ENCODE results near the gene BRSK2. TPM values are rescaled to one million over a fixed set of nuclear protein-coding genes. Genes with fewer than 3 reads are reported as not detected.
"Not testable (repeated sequence)": the region's sequence is repeated elsewhere in the genome, so short reads cannot be mapped to it uniquely, and the experiment has no call there.

Gene BRSK2
- total RNA-seq, 1 donor: 4.0 TPM

DNA sequence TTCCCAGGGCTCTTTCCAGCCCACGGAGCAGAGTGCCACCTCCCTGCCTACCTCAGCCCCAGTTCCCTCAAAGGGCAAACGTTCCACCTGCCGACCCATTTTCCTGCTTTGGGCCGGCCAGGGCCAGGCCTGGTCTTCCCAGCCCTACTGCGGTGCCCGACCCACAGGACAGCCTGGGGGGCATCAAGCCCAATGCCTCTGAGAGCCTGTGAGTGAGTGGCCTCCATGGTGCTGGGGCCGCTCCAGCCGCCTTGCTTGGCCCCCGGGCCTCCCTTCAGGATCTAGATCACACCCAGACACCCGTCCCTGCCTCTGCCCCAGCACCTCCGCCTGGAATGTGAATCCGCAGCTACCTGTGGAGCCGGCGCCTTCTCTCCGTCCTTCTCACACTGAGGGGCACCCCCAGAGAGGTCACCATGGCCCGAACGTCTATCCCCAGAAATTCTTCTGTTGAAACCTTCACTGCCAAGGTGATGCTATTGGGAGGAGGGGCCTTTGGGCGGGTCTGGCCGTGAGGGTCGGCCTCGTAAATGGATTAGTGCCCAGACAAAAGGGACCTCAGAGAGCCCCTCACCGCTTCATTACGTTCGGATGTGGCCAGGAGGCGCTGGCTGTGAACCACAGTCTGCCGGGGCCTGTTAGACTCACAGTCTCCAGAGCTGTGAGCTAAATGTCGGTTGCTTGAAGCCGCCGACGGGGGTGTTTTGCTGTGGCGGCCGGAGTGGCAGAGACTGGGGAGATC lies 36.2 kb upstream of the BRSK2 start:
- no peak for DNase-seq (ENCODE audit: low read depth in 2 of 3, low spot score in 2 of 3)

GRCh38 chr11:1354125-1354938 lies 35.4 kb upstream of the BRSK2 start:
- DNase-seq (ENCODE audit: low read depth in 2 of 3, low spot score in 2 of 3): no peak

DNA sequence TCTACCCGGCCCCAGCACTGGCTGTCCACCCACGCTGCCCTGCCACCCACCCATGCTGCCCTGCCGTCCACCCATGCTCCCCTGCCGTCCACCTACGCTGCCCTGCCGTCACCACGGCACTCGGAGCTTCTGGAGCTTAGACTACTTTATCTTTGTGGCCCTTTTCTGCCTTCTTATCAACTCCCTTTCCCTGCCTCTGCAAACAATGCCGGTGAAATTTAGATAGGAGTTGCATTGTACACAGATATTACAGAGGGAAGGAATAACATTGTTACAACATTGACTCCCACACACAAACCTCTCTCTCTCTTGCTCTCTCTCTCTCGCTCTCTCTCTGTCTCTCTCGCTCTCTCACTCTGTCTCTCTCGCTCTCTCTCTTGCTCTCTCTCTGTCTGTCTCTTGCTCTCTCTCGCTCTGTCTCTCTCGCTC lies 33.7 kb upstream of the BRSK2 start:
- DNase-seq (ENCODE audit: low read depth in 2 of 3, low spot score in 2 of 3): no peak

GRCh38 chr11:1356478-1356960 lies 33.2 kb upstream of the BRSK2 start:
- DNase-seq (ENCODE audit: low read depth in 2 of 3, low spot score in 2 of 3): no peak

GRCh38 chr11:1358286-1358685 lies 31.4 kb upstream of the BRSK2 start:
- DNase-seq (ENCODE audit: low read depth in 2 of 3, low spot score in 2 of 3): no peak

- DNase-seq (ENCODE audit: low read depth in 2 of 3, low spot score in 2 of 3): not testable (repeated sequence)
Measured at GRCh38 chr11:1358931-1359330, 30.8 kb upstream of the BRSK2 start.

DNA sequence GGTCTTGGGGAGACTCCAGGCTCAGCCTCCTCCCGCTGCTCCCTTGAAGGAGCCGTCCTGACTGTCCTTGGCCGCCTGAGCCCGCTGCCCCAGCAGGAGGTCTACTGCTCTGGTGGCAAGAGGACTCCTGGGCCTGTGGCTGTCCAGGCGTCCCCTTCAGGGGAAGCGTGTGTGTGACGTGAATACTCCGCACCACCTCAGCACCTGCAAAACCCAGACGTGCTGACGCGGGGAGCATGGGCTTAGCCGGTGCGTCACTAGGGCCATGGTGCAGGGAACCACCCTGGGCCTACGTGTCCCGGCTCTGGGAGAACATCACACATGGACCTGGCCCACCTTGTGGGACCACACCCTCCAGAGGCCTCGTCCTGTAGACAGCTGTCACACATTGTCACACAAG lies 30.2 kb upstream of the BRSK2 start:
- no peak for DNase-seq (ENCODE audit: low read depth in 2 of 3, low spot score in 2 of 3)

- no peak for DNase-seq (ENCODE audit: low read depth in 2 of 3, low spot score in 2 of 3)
Measured at GRCh38 chr11:1360181-1360834, 29.4 kb upstream of the BRSK2 start.

DNA sequence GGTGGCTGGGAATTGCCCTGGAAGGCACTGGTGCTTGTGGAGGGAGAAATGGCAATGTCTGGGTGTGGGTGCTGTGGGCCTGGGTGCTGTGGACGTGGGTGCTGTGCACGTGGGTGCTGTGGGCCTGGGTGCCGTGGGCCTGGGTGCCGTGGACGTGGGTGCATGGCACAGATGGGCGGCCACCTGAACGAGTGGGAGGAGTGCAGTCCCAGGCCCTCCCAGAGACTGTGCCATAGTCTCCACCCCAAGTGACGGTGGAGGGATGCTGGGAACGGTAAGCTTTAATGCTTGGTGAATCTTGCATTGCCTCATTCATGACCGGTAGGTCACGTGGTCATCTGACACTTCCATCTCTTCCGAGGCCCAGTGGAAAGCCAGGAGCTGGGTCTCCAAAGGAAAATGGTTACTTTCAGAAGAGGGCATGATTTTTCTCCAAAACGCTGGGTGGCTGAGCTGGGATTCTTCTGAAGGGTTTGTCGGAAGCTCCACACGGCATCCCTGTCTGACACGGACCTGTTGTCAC lies 28.8 kb upstream of the BRSK2 start:
- no peak for DNase-seq (ENCODE audit: low read depth in 2 of 3, low spot score in 2 of 3)

GRCh38 chr11:1361882-1362281 lies 27.9 kb upstream of the BRSK2 start:
- DNase-seq (ENCODE audit: low read depth in 2 of 3, low spot score in 2 of 3): no peak

DNA sequence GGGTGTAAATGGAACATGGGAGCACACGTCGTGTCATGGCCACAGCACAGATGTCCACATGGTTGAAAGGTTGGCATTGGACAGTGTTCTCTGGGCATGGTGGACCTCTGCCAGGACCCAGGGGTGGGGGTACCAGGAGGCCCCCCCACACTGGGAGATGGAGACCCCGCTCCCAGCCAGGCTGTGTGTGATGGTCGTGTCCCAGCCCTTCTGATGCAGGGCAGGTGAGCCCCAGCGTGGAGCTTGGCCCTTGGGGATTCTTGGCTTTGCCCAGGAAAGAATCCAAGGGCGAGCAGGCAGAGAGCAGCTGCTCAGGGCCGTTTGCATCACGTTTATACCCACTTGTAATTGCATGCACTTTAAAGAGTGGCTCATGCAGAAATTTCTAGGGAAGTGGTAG lies 22.0 kb upstream of the BRSK2 start:
- DNase-seq (ENCODE audit: low read depth in 2 of 3, low spot score in 2 of 3): no peak

DNA sequence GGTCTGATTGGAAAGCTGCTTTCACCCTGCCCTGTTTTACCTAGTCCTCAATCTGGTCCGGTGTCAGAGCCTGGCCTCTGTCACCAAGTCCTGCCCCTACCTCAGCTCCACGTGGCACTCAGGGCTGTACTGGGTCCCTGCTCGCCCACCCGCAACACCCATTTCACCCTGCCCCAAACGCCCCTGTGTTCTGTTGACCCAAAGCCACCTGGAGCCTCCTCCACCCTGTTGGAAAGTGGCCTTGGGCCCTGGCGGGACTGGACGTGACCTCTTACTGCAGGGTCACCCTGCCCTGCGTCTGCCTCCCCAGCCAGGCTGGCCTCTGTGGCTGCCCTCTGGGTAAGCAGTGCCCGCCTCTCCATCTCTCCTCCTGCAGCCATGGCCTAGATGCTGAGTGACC lies 21.5 kb upstream of the BRSK2 start:
- no peak for DNase-seq (ENCODE audit: low read depth in 2 of 3, low spot score in 2 of 3)

DNA sequence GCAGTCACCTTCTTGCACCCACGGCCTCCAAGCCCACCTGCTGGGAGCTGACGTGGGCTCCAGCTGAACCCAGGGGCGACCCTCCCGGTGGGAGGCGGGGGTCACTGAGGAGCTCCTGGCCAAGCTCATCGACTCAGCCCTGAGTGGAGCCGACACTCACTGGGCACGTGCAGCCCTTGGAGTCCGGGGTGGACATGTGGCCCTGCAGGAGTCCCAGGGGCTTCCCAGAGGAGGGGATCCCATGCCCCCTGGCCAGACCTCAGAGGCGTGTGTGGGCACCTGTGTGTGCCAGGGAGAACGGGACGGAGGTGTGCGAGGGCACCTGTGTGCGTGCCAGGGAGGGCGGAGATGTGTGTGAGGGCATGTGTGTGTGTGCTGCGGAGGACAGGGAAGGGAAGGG lies 20.8 kb upstream of the BRSK2 start:
- no peak for DNase-seq (ENCODE audit: low read depth in 2 of 3, low spot score in 2 of 3)

GRCh38 chr11:1369371-1370005 lies 20.2 kb upstream of the BRSK2 start:
- no peak for DNase-seq (ENCODE audit: low read depth in 2 of 3, low spot score in 2 of 3)

GRCh38 chr11:1370186-1371025 lies 19.3 kb upstream of the BRSK2 start:
- DNase-seq (ENCODE audit: low read depth in 2 of 3, low spot score in 2 of 3): no peak

DNA sequence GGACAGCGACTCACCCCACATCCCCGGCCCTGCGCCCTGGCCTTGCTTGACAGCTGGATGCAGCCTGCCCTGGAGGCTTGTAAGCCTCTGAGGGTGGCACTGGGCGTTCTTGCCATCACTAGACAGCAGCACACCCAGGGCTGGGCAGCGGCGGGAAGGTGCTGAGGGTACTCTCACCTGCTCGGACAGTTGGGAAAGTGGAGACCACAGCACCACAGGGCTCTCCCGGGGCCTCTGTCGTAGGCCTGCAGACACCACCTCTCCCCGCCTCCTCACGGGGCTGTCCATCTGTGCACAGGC lies 18.8 kb upstream of the BRSK2 start:
- no peak for DNase-seq (ENCODE audit: low read depth in 2 of 3, low spot score in 2 of 3)

GRCh38 chr11:1371377-1371776 lies 18.4 kb upstream of the BRSK2 start:
- DNase-seq (ENCODE audit: low read depth in 2 of 3, low spot score in 2 of 3): no peak

DNA sequence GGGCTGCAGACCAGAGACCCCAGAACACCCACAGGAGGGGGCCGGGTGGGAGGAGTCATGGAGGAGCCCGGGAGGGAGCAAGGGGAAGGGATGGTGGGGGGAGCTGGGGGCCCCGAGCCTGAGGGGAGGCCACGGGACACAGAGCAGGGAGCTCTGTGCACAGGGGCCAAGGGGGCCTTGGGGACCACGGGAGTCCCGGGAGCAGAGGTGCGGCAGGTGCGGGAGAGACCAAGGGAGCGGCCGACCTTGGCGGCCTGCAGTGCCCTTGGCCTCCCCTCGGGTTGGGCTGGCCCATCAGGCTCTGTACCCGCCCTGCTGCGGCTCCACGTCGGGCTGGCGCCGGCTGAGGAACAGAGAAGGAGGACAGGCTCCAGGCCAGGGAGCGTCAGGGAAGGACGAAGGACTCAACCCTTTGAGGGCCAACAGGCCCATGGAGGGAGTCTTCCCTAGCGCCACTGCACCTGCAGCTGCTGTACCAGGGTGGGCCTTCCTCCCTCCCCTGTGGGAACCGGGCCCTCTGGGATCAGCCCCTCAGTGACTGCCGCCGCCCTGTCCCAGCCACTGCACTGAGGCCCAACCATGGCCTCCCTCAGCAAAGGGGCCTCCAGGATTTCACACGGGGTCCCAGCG lies 17.8 kb upstream of the BRSK2 start:
- DNase-seq (ENCODE audit: low read depth in 2 of 3, low spot score in 2 of 3): no peak

DNA sequence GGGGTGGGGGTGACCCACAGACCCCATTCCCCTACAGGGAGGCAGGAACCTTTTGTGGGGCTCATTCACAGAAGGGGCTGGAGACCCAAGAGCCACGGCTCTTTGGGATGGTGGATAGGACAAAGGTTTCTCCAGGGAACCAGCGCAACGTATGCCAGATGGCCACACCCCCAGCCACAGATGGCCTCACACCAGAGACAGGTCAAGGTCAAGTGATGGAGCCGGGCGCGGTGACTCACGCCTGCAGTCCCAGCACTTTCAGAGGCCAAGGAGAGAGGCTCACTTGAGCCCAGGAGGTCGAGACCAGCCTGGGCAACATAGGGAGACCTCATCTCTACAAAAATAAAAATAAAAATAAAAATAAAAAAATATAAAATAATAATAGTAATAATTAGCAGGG lies 17.1 kb upstream of the BRSK2 start:
- no peak for DNase-seq (ENCODE audit: low read depth in 2 of 3, low spot score in 2 of 3)
